Cardiac muscle cell (in vitro differentiated cells and primary cell): Measurements from ENCODE around the gene AANAT. TPM values are rescaled to one million over a fixed set of nuclear protein-coding genes. Genes with fewer than 3 reads are reported as not detected.

Experiments
- DNase-seq, 2 donors: peaks; one replicate each; pipeline versions ENCODE4 v3.0.0 to v3.0.0-alpha.2; 2010 to 2017; ENCODE audit warnings: low read depth in 1 of 2, low spot score in 1 of 2
- H3K27ac ChIP-seq: fragments of 200-600 bp; sonication (generic); 2 replicates; pipeline ENCODE4 v1.5.1; 2016
- H3K27me3 ChIP-seq: fragments of 200-600 bp; sonication (generic); 2 replicates; pipeline ENCODE4 v1.6.0; 2016; ENCODE audit warnings: control low read depth
- H3K36me3 ChIP-seq: fragments of 200-600 bp; sonication (generic); 2 replicates; pipeline ENCODE4 v1.5.1; 2016; ENCODE audit warnings: control low read depth
- H3K4me1 ChIP-seq: fragments of 200-600 bp; sonication (generic); 2 replicates; pipeline ENCODE4 v1.8.1; 2017; ENCODE audit warnings: low read depth, mild to moderate bottlenecking, mixed run types
- H3K4me3 ChIP-seq: fragments of 200-600 bp; sonication (generic); 2 replicates; pipeline ENCODE4 v1.5.1; 2016; ENCODE audit warnings: mild to moderate bottlenecking
- H3K9me3 ChIP-seq: fragments of 200-600 bp; sonication (generic); 2 replicates; pipeline ENCODE4 v1.5.1; 2017; ENCODE audit warnings: low read depth, mild to moderate bottlenecking, control low read depth
- CTCF ChIP-seq: IDR thresholded peaks from 2 replicates; pipeline ENCODE4 v1.5.1; 2012; ENCODE audit warnings: low read depth, mild to moderate bottlenecking, low read length
- polyA plus RNA-seq: library from polyadenylated mRNA; unstranded; fragments of >200 nt; fragmentation: Nextera tagmentation; extraction: Ambion mirVana; gene quantifications from 2 replicates; pipeline ENCODE4 v1.2.1, GENCODE V29; 2016
- total RNA-seq: library from RNA; depleted of rRNA; stranded (reverse); fragments of >200 nt; gene quantifications from 2 replicates; pipeline ENCODE4 v1.2.3, GENCODE V29; 2016

AANAT gene
- total and polyA plus RNA-seq, 2 experiments from 2014 or later = 0.33 to 2.1 TPM

- DNase-seq = no peak
- no peak overlapping the region for H3K27ac ChIP-seq
- TF ChIP-seq CTCF = no peak
- H3K9me3 ChIP-seq = no peaks in the 10 kb centered on the region
- no peaks in the 10 kb centered on the region for H3K27me3 ChIP-seq
- H3K36me3 ChIP-seq = no peaks in the 10 kb centered on the region
- no peak overlapping the region for H3K4me3 ChIP-seq
- H3K4me1 ChIP-seq = peaks cover 19% of the 10 kb centered on the region
Observed at GRCh38 chr17:76453431-76453743, 14.0 kb upstream of the AANAT start.

- H3K9me3 ChIP-seq = no peaks in the 10 kb centered on the region
- H3K27ac ChIP-seq = no peak overlapping the region
- no peaks in the 10 kb centered on the region for H3K4me1 ChIP-seq
- H3K4me3 ChIP-seq = no peak overlapping the region
- TF ChIP-seq CTCF = peak; percentile 68
- H3K27me3 ChIP-seq = no peaks in the 10 kb centered on the region
- H3K36me3 ChIP-seq = no peaks in the 10 kb centered on the region
- peak; percentile 69 to 86 for DNase-seq
Observed at GRCh38 chr17:76458580-76459490, 8.6 kb upstream of the AANAT start.

- Histone ChIP-seq H3K27me3 (no peaks in the 10 kb centered on the region), H3K36me3 (no peaks in the 10 kb centered on the region), H3K27ac (no peak overlapping the region), H3K4me1 (no peaks in the 10 kb centered on the region), H3K9me3 (no peaks in the 10 kb centered on the region), H3K4me3 (no peak overlapping the region)
- no peak for DNase-seq
- TF ChIP-seq CTCF = no peak
Observed at GRCh38 chr17:76459674-76460073, 7.7 kb upstream of the AANAT start.

- DNase-seq = peak in 1 of 2 donors; percentile 56
- Histone ChIP-seq H3K27me3 (no peaks in the 10 kb centered on the region), H3K27ac (no peak overlapping the region), H3K4me3 (no peak overlapping the region), H3K9me3 (no peaks in the 10 kb centered on the region), H3K36me3 (no peaks in the 10 kb centered on the region), H3K4me1 (no peaks in the 10 kb centered on the region)
- no peak for TF ChIP-seq CTCF
Observed at GRCh38 chr17:76461765-76462555, 5.4 kb upstream of the AANAT start.

- DNase-seq = peak in 1 of 2 donors; percentile 34
- Histone ChIP-seq H3K9me3 (no peaks in the 10 kb centered on the region), H3K36me3 (no peaks in the 10 kb centered on the region), H3K4me1 (no peaks in the 10 kb centered on the region), H3K4me3 (no peak overlapping the region), H3K27me3 (no peaks in the 10 kb centered on the region), H3K27ac (no peak overlapping the region)
- no peak for TF ChIP-seq CTCF
Observed at GRCh38 chr17:76462556-76463290, 4.7 kb upstream of the AANAT start.
